H1 (cell line): Measurements from ENCODE around the gene ARHGAP6. TPM values are rescaled to one million over a fixed set of nuclear protein-coding genes. Genes with fewer than 3 reads are reported as not detected.

Source experiments
- CTCF ChIA-PET: fragments of 300-600 bp; sonication (Branson Sonifier 250); formaldehyde crosslinking; loops from one replicate; lab custom pipeline; 2021; ENCODE audit not compliant: partially characterized antibody; lab: Charles Lee
- POLR2A ChIA-PET: fragments of 300-600 bp; sonication (Branson Sonifier 250); formaldehyde crosslinking; loops from one replicate; lab custom pipeline; 2021; ENCODE audit warnings: inconsistent platforms; ENCODE audit not compliant: partially characterized antibody; lab: Charles Lee
- DNase-seq, 2 experiments: peaks; one replicate each; pipeline versions ENCODE4 v3.0.0 to v3.0.0-alpha.2; 2010 to 2022; ENCODE audit warnings: low spot score in 2 of 2, low read depth in 1 of 2, mixed read lengths in 1 of 2
- FAIRE-seq: peaks from 2 replicates; lab custom pipeline; 2011; peaks lifted over from hg19 to GRCh38; lab: Jason Lieb, UNC
- H2AFZ ChIP-seq: 2 replicates; pipeline ENCODE4 v1.8.1; 2012; ENCODE audit warnings: low read length, inconsistent platforms
- H2AK5ac ChIP-seq: 2 replicates; pipeline ENCODE4 v1.6.1; 2013; ENCODE audit warnings: low read depth, low read length
- H2BK120ac ChIP-seq: replicated peaks from 2 replicates; pipeline ENCODE3; 2013; ENCODE audit warnings: low read depth, low read length, inconsistent platforms
- H2BK12ac ChIP-seq: 2 replicates; pipeline ENCODE4 v1.6.1; 2013; ENCODE audit warnings: low read depth, low read length
- H2BK15ac ChIP-seq: 2 replicates; pipeline ENCODE4 v1.6.1; 2013; ENCODE audit warnings: low read length
- H2BK20ac ChIP-seq: 2 replicates; pipeline ENCODE4 v1.6.1; 2013; ENCODE audit warnings: low read length
- H2BK5ac ChIP-seq: 2 replicates; pipeline ENCODE4 v1.6.1; 2013; ENCODE audit warnings: low read depth, low read length
- H3K14ac ChIP-seq: 2 replicates; pipeline ENCODE4 v1.6.1; 2013; ENCODE audit warnings: inconsistent platforms; ENCODE audit not compliant: insufficient read length
- H3K18ac ChIP-seq: 2 replicates; pipeline ENCODE4 v1.6.1; 2013; ENCODE audit warnings: low read length; ENCODE audit errors: extremely low read depth
- H3K23ac ChIP-seq: 2 replicates; pipeline ENCODE4 v1.6.1; 2013; ENCODE audit warnings: inconsistent platforms; ENCODE audit not compliant: insufficient read length
- H3K23me2 ChIP-seq: 2 replicates; pipeline ENCODE4 v1.6.1; 2013; ENCODE audit warnings: low read depth, low read length
- H3K27ac ChIP-seq: 2 replicates; pipeline ENCODE4 v1.6.1; 2011; ENCODE audit warnings: low read depth, low read length, inconsistent platforms
- H3K27me3 ChIP-seq, 4 experiments: replicated peaks in 1 of 4; 1 replicate in 1 of 4; 2 replicates in 3 of 4; pipeline versions ENCODE4 v1.6.1 to v1.8.1; 2011 to 2013; ENCODE audit warnings: low read length in 3 of 4, mild to moderate bottlenecking in 3 of 4, inconsistent platforms in 2 of 4, mixed read lengths in 2 of 4, moderate library complexity in 1 of 4; ENCODE audit not compliant: control insufficient read depth in 3 of 4, insufficient read depth in 3 of 4; ENCODE audit errors: extremely low read depth in 1 of 4
- H3K36me3 ChIP-seq, 4 experiments: 2 replicates each; pipeline versions ENCODE4 v1.6.1 to v1.8.1; 2011 to 2013; ENCODE audit warnings: mild to moderate bottlenecking in 4 of 4, low read length in 3 of 4, moderate library complexity in 2 of 4, control low read depth in 1 of 4, inconsistent platforms in 1 of 4; ENCODE audit not compliant: insufficient read depth in 4 of 4, control insufficient read depth in 2 of 4
- H3K4ac ChIP-seq: replicated peaks from 2 replicates; pipeline ENCODE3; 2013; ENCODE audit warnings: low read length, low read depth, mixed read lengths, inconsistent platforms; ENCODE audit not compliant: insufficient read length
- H3K4me1 ChIP-seq, 4 experiments: replicated peaks in 1 of 4; 1 replicate in 1 of 4; 2 replicates in 3 of 4; pipeline versions ENCODE4 v1.6.1 to v1.8.1; 2011 to 2013; ENCODE audit warnings: low read length in 3 of 4, inconsistent platforms in 2 of 4, mixed read lengths in 1 of 4; ENCODE audit not compliant: insufficient read depth in 4 of 4, control insufficient read depth in 3 of 4
- H3K4me2 ChIP-seq, 2 experiments: 2 replicates each; pipeline versions ENCODE4 v1.6.1 to v1.8.1; 2011 to 2013; ENCODE audit warnings: low read depth in 2 of 2, low read length in 2 of 2, control low read depth in 1 of 2, inconsistent platforms in 1 of 2, mild to moderate bottlenecking in 1 of 2; ENCODE audit not compliant: insufficient read depth in 1 of 2
- H3K4me3 ChIP-seq, 4 experiments: fragments of 200-600, 300-600 bp in 1 of 4; sonication (generic), shearing (Covaris generic), sonication (Bioruptor Twin) in 1 of 4; 2 replicates each; pipeline versions ENCODE4 v1.5.1 to v1.8.1; 2011 to 2016; ENCODE audit warnings: low read length in 4 of 4, low read depth in 3 of 4, control low read depth in 2 of 4, inconsistent platforms in 2 of 4, mild to moderate bottlenecking in 2 of 4, mixed read lengths in 1 of 4, moderate library complexity in 1 of 4; ENCODE audit not compliant: insufficient read depth in 2 of 4; ENCODE audit errors: extremely low read depth in 1 of 4
- H3K56ac ChIP-seq: replicated peaks from 2 replicates; pipeline ENCODE3; 2013; ENCODE audit warnings: low read depth, mild to moderate bottlenecking, mixed read lengths, low read length, inconsistent platforms; ENCODE audit not compliant: insufficient read length
- H3K79me1 ChIP-seq: 2 replicates; pipeline ENCODE4 v1.6.1; 2013; ENCODE audit warnings: low read depth, low read length, control low read depth
- H3K79me2 ChIP-seq, 2 experiments: 2 replicates each; pipeline versions ENCODE4 v1.6.1 to v1.8.1; 2012 to 2013; ENCODE audit warnings: low read length in 2 of 2, mild to moderate bottlenecking in 2 of 2, inconsistent platforms in 1 of 2; ENCODE audit not compliant: insufficient read depth in 2 of 2, control insufficient read depth in 1 of 2
- H3K9ac ChIP-seq, 4 experiments: replicated peaks in 1 of 4; 1 replicate in 1 of 4; 2 replicates in 3 of 4; pipeline versions ENCODE4 v1.6.1 to v1.8.1; 2011 to 2013; ENCODE audit warnings: low read depth in 3 of 4, low read length in 3 of 4, control low read depth in 2 of 4, mild to moderate bottlenecking in 2 of 4, moderate library complexity in 2 of 4, inconsistent platforms in 1 of 4; ENCODE audit errors: extremely low read depth in 1 of 4
- H3K9me3 ChIP-seq, 2 experiments: 2 replicates each; pipeline versions ENCODE4 v1.6.1 to v1.8.1; 2012 to 2013; ENCODE audit warnings: mild to moderate bottlenecking in 2 of 2, moderate library complexity in 2 of 2, control low read depth in 1 of 2, inconsistent platforms in 1 of 2, low read depth in 1 of 2, low read length in 1 of 2, mixed read lengths in 1 of 2; ENCODE audit not compliant: insufficient read depth in 2 of 2
- H4K20me1 ChIP-seq, 2 experiments: replicated peaks in 1 of 2; 2 replicates each; pipeline versions ENCODE3 to v1.8.1; 2011 to 2013; ENCODE audit warnings: inconsistent platforms in 2 of 2, low read length in 2 of 2, mild to moderate bottlenecking in 1 of 2; ENCODE audit not compliant: insufficient read depth in 2 of 2, control insufficient read depth in 1 of 2
- H4K5ac ChIP-seq: 2 replicates; pipeline ENCODE4 v1.6.1; 2013; ENCODE audit warnings: low read length, low read depth, mixed read lengths, inconsistent platforms; ENCODE audit not compliant: insufficient read length
- H4K8ac ChIP-seq: 2 replicates; pipeline ENCODE4 v1.8.0; 2013; ENCODE audit warnings: mild to moderate bottlenecking, moderate library complexity, low read length, inconsistent platforms; ENCODE audit not compliant: insufficient read depth; ENCODE audit errors: extremely low read depth
- H4K91ac ChIP-seq: replicated peaks from 2 replicates; pipeline ENCODE3; 2013; ENCODE audit warnings: low read length, mixed read lengths, inconsistent platforms; ENCODE audit not compliant: insufficient read length
- CHD1 ChIP-seq: IDR thresholded peaks from 2 replicates; pipeline ENCODE4 v1.6.1; 2012; ENCODE audit warnings: low read depth, low read length, improper control_type of control experiment
- CTBP2 ChIP-seq: IDR thresholded peaks from 2 replicates; pipeline ENCODE4 v1.7.0; 2011; ENCODE audit warnings: borderline replicate concordance, mild to moderate bottlenecking, moderate library complexity, mixed read lengths, low read length; ENCODE audit not compliant: insufficient read depth, insufficient read length
- POLR2AphosphoS5 ChIP-seq: IDR thresholded peaks from 2 replicates; pipeline ENCODE4 v1.6.1; 2011; ENCODE audit warnings: low read depth, low read length
- RBBP5 ChIP-seq: IDR thresholded peaks from 2 replicates; pipeline ENCODE4 v1.7.1; 2012; ENCODE audit warnings: low read depth, mild to moderate bottlenecking, inconsistent platforms, low read length, moderate library complexity, borderline replicate concordance
- TBP ChIP-seq: IDR thresholded peaks from 2 replicates; pipeline ENCODE4 v1.6.1; 2011; ENCODE audit warnings: low read depth, low read length, improper control_type of control experiment
- WGBS, 2 experiments: shearing (Covaris generic) in 1 of 2; methylation state at CpG; one replicate each; pipeline versions ENCODE4 v1.1.6 to v1.1.7; 2013 to 2015; ENCODE audit warnings: low lambda C conversion rate in 2 of 2, mixed read lengths in 2 of 2, inconsistent platforms in 1 of 2, low coverage in 1 of 2, missing lambda C conversion rate in 1 of 2; ENCODE audit not compliant: insufficient replicate concordance in 2 of 2, insufficient coverage in 1 of 2, insufficient read length in 1 of 2; ENCODE audit errors: extremely low coverage in 1 of 2, missing lambda C conversion rate in 1 of 2; 5-methylcytosine and 5-hydroxymethylcytosine counted together
- polyA plus RNA-seq, 7 experiments: library from polyadenylated mRNA; depleted of rRNA in 3 of 7; stranded (reverse) in 5 of 7; unstranded in 2 of 7; fragments of >200 nt in 5 of 7; fragments of 200-250 nt in 2 of 7; gene quantifications; 1 replicate in 5 of 7; 2 replicates in 1 of 7; 4 replicates in 1 of 7; pipeline versions ENCODE4 v1.2.1 to v1.2.3, GENCODE V29; 2011 to 2013; ENCODE audit warnings: missing spikeins in 2 of 7, mixed read lengths in 2 of 7
- total RNA-seq: library from RNA; stranded (reverse); fragmentation: NEBNext Ultra II Directional; extraction: Animal tissue kit (Norgen Biotek cat#: 25700); gene quantifications from 2 replicates; pipeline ENCODE4 v1.2.1, GENCODE V29; 2021

Gene ARHGAP6
- total and polyA plus RNA-seq, 2 of the 8 experiments (the other 6 are each of a cell fraction or from before 2014, with no cell fraction given): 0.35 to 0.82 TPM

DNA sequence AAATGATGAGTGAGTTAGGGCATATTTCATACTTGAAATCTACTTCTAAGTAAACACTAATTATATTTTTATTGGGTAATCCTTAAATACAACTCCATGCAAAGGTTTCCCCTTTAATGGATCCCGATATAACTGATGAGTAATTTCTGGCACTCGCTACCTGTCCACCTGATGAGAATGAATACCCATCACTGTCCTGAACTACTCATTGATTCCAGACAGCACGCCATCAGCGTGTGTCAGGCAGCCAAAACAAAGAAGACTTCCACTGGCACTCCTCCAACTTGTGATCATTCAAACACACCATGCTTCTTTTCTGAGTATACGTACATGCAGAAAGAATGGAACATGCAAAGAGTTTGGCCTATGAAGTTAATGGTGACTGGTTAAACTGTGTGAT lies 485.1 kb downstream of the ARHGAP6 start:
- 85% methylated on average over 5 of the region's 5 CpGs; no CpG with 5 or more reads in 1 of the 2 experiments for WGBS, 2 experiments
- H3K4me1 ChIP-seq: no peaks in the 10 kb centered on the region
- H3K36me3 ChIP-seq: no peaks in the 10 kb centered on the region
- H2AFZ ChIP-seq: no peak overlapping the region
- TF ChIP-seq RBBP5 (no peak), CTBP2 (no peak), POLR2AphosphoS5 (no peak), CHD1 (no peak), TBP (no peak)
- TF ChIP-seq, all 59 proteins: peak for 0
- no peak overlapping the region for H3K4ac ChIP-seq
- no peak overlapping the region for H3K4me2 ChIP-seq
- ChIA-PET POLR2A (no interaction called here), CTCF (no interaction called here)
- no peak overlapping the region for H2BK15ac ChIP-seq
- no peak overlapping the region for H3K18ac ChIP-seq
- no peak overlapping the region for H3K4me3 ChIP-seq
- H3K23ac ChIP-seq: no peak overlapping the region
- no peaks in the 10 kb centered on the region for H3K79me2 ChIP-seq
- H2BK5ac ChIP-seq: no peak overlapping the region
- H2BK20ac ChIP-seq: no peak overlapping the region
- no peak overlapping the region for H2BK120ac ChIP-seq
- no peak overlapping the region for H2AK5ac ChIP-seq
- no peaks in the 10 kb centered on the region for H3K23me2 ChIP-seq
- H3K14ac ChIP-seq: no peak overlapping the region
- H4K5ac ChIP-seq: no peak overlapping the region
- H3K27me3 ChIP-seq: no peaks in the 10 kb centered on the region
- H2BK12ac ChIP-seq: no peak overlapping the region
- H3K27ac ChIP-seq: no peak overlapping the region
- H3K79me1 ChIP-seq: no peaks in the 10 kb centered on the region
- H4K8ac ChIP-seq: no peak overlapping the region
- H4K20me1 ChIP-seq: no peaks in the 10 kb centered on the region
- H3K9ac ChIP-seq: no peak overlapping the region
- no peak for DNase-seq
- no peak overlapping the region for H4K91ac ChIP-seq
- H3K56ac ChIP-seq: no peak overlapping the region
- FAIRE-seq: no peak
- no peaks in the 10 kb centered on the region for H3K9me3 ChIP-seq
